GM12878 (cell line): ENCODE measurements around the gene OR8G5. TPM values are rescaled to one million over a fixed set of nuclear protein-coding genes. Genes with fewer than 3 reads are reported as not detected.
A peak's percentile ranks its signal among the peaks of the same experiment; 100 is the strongest.

Experiments used
- ATAC-seq: fragments of 200-7000 bp; cut with Tn5 transposase; 3 replicates; pipeline ENCODE4 v1.9.1; 2020; ENCODE audit warnings: mild to moderate bottlenecking, moderate library complexity
- BruUV-seq: library from RNA; stranded (reverse); fragments of 400-500 nt; replicated peaks from 2 replicates; lab custom pipeline; 2021; lab: Mats Ljungman, UMichigan
- CTCF ChIA-PET: fragments of 300-600 bp; sonication (Branson Sonifier 250); formaldehyde crosslinking; extraction: SDS; loops from one replicate; lab custom pipeline; 2021; ENCODE audit warnings: inconsistent platforms; lab: Yijun Ruan, JAX
- POLR2A ChIA-PET: fragments of 350-600 bp; formaldehyde crosslinking; extraction: SDS; loops from one replicate; lab custom pipeline; 2021; ENCODE audit warnings: inconsistent platforms; lab: Charles Lee
- RAD21 ChIA-PET: fragments of 300-600 bp; sonication (Branson Sonifier 250); formaldehyde crosslinking; loops from one replicate; lab custom pipeline; 2023; ENCODE audit warnings: antibody characterized with exemption; ENCODE audit not compliant: unreplicated experiment; lab: Charles Lee
- SMC1A ChIA-PET: fragments of 300-600 bp; sonication (Branson Sonifier 250); formaldehyde crosslinking; loops from one replicate; lab custom pipeline; 2023; ENCODE audit not compliant: unreplicated experiment, uncharacterized antibody; lab: Charles Lee
- DNase-seq: peaks from one replicate; pipeline ENCODE4 v3.0.0-alpha.2; 2011; ENCODE audit warnings: low read depth, low spot score
- FAIRE-seq: peaks from 3 replicates; lab custom pipeline; 2011; peaks lifted over from hg19 to GRCh38; lab: Jason Lieb, UNC
- H2AFZ ChIP-seq: 2 replicates; pipeline ENCODE4 v1.6.0; 2011; ENCODE audit warnings: low read depth, low read length, control low read depth; ENCODE audit not compliant: control insufficient read depth
- H3K27ac ChIP-seq: 2 replicates; pipeline ENCODE4 v1.5.1; 2011; ENCODE audit warnings: control low read depth; ENCODE audit not compliant: control insufficient read depth, insufficient read depth
- H3K27me3 ChIP-seq, 2 experiments: replicated peaks in 1 of 2; 2 replicates each; pipeline versions ENCODE4 v1.6.0 to v1.6.1; 2011; ENCODE audit warnings: low read length in 1 of 2; ENCODE audit not compliant: control insufficient read depth in 2 of 2, insufficient read depth in 2 of 2
- H3K36me3 ChIP-seq, 2 experiments: 2 replicates each; pipeline ENCODE4 v1.5.1; 2011; ENCODE audit warnings: low read length in 1 of 2; ENCODE audit not compliant: control insufficient read depth in 2 of 2, insufficient read depth in 2 of 2
- H3K4me1 ChIP-seq: 2 replicates; pipeline ENCODE4 v1.6.1; 2011; ENCODE audit warnings: mild to moderate bottlenecking, low read length, moderate library complexity, mixed read lengths; ENCODE audit not compliant: control insufficient read depth, insufficient read depth
- H3K4me2 ChIP-seq: 2 replicates; pipeline ENCODE4 v1.6.0; 2011; ENCODE audit warnings: control low read depth; ENCODE audit not compliant: control insufficient read depth, insufficient read depth
- H3K4me3 ChIP-seq: fragments of 200-600 bp; sonication (generic); 2 replicates; pipeline ENCODE4 v1.5.1; 2016
- H3K79me2 ChIP-seq: 2 replicates; pipeline ENCODE4 v1.6.0; 2011; ENCODE audit warnings: low read length; ENCODE audit not compliant: control insufficient read depth, insufficient read depth
- H3K9ac ChIP-seq: 2 replicates; pipeline ENCODE4 v1.8.0; 2011; ENCODE audit warnings: low read length, control low read depth, mixed read lengths; ENCODE audit not compliant: control insufficient read depth, insufficient read depth
- H3K9me3 ChIP-seq: replicated peaks from 3 replicates; pipeline ENCODE4 v1.5.1; 2011; ENCODE audit warnings: mild to moderate bottlenecking, low read length; ENCODE audit not compliant: control insufficient read depth, insufficient read depth
- H4K20me1 ChIP-seq: 2 replicates; pipeline ENCODE4 v1.6.0; 2011; ENCODE audit not compliant: control insufficient read depth, insufficient read depth
- DPF2 ChIP-seq: fragments of 450-650 bp; IDR thresholded peaks from 2 replicates; pipeline ENCODE4 v1.6.1; 2017; ENCODE audit warnings: mild to moderate bottlenecking
- EZH2 ChIP-seq: IDR thresholded peaks from 2 replicates; pipeline ENCODE4 v1.6.1; 2012; ENCODE audit warnings: low read depth, mild to moderate bottlenecking, control low read depth, inconsistent platforms, low read length, borderline replicate concordance; ENCODE audit not compliant: control insufficient read depth
- NFIC ChIP-seq: IDR thresholded peaks from 2 replicates; pipeline ENCODE4 v1.6.1; 2012; ENCODE audit warnings: low read depth, mild to moderate bottlenecking, inconsistent platforms, low read length, moderate library complexity
- NRF1 ChIP-seq: conservative IDR thresholded peaks from 2 replicates; pipeline ENCODE4 v1.6.1; 2011; ENCODE audit warnings: mild to moderate bottlenecking, low read depth, low read length, improper control_type of control experiment
- POLR2AphosphoS5 ChIP-seq: IDR thresholded peaks from 2 replicates; pipeline ENCODE4 v1.6.1; 2011; ENCODE audit warnings: mild to moderate bottlenecking, low read length, inconsistent platforms
- RUNX3 ChIP-seq: IDR thresholded peaks from 2 replicates; pipeline ENCODE4 v1.6.1; 2012; ENCODE audit warnings: low read length, inconsistent platforms
- SP1 ChIP-seq: IDR thresholded peaks from one replicate; pipeline ENCODE4 v1.6.1; 2011; ENCODE audit warnings: low read depth, low read length
- TARDBP ChIP-seq: IDR thresholded peaks from 2 replicates; pipeline ENCODE4 v1.6.1; 2016; ENCODE audit warnings: borderline replicate concordance
- TCF7 ChIP-seq: IDR thresholded peaks from 2 replicates; pipeline ENCODE4 v1.6.1; 2014; ENCODE audit warnings: antibody characterized with exemption, borderline replicate concordance
- WGBS: methylation state at CpG from one replicate; pipeline ENCODE4 v1.1.6; 2016; ENCODE audit warnings: low lambda C conversion rate; ENCODE audit not compliant: insufficient replicate concordance, insufficient coverage; ENCODE audit errors: missing lambda C conversion rate; 5-methylcytosine and 5-hydroxymethylcytosine counted together
- in situ Hi-C: fragments of 300-500 bp; cut with MboI; formaldehyde crosslinking; loops from 9 replicates; pipeline ENCODE4 v1.14.3; 2018; ENCODE audit warnings: mixed read lengths
- intact Hi-C: fragments of 100-400 bp; cut with micrococcal nuclease; formaldehyde crosslinking; loops from one replicate; pipeline ENCODE4 v1.14.2; 2022; ENCODE audit not compliant: unreplicated experiment
- polyA plus RNA-seq, 11 experiments: library from polyadenylated mRNA; depleted of rRNA in 4 of 11; unstranded in 6 of 11; stranded (reverse) in 5 of 11; fragments of >200 nt; fragmentation: Nextera tagmentation in 4 of 11; fragmentation: Illumina TruSeq in 1 of 11; extraction: Ambion mirVana in 4 of 11; extraction: Trizol in 1 of 11; gene quantifications; 1 replicate in 1 of 11; 2 replicates in 10 of 11; pipeline versions ENCODE4 v1.2.1 to v1.2.3, GENCODE V29; 2011 to 2016; ENCODE audit warnings: inconsistent platforms in 2 of 11, missing spikeins in 2 of 11, low read depth in 1 of 11
- total RNA-seq, 4 experiments: library from RNA; depleted of rRNA in 3 of 4; stranded (reverse); fragments of >200 nt in 3 of 4; fragmentation: Illumina TruSeq in 1 of 4; extraction: Trizol in 1 of 4; gene quantifications; 2 replicates each; pipeline versions ENCODE4 v1.2.1 to v1.2.3, GENCODE V29; 2013 to 2021

Gene OR8G5
- total and polyA plus RNA-seq, 10 of the 15 experiments (the other 5 are each of a cell fraction or from before 2014, with no cell fraction given), result not detected

DNA sequence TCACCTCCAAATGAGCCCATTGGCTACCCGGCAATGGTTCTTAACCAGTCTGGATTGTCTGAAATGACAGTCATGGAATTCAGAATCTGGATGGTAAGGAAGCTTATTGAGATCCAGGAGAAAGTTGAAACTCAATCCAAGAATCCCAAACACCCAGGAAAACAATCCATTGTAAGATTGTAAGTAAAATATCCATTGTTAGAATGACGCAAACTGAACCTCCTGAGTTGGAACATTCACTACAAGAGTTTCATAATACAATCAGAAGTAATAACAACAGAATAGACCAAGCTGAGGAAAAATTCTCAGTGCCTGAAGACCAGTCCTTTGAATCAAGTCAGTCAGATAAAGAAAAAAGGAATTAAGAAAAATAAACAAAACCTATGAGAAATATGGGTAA lies 22.1 kb downstream of the OR8G5 start (continued):
- TF ChIP-seq TARDBP (no peak), SP1 (no peak), DPF2 (no peak), POLR2AphosphoS5 (no peak), TCF7 (no peak)

DNA sequence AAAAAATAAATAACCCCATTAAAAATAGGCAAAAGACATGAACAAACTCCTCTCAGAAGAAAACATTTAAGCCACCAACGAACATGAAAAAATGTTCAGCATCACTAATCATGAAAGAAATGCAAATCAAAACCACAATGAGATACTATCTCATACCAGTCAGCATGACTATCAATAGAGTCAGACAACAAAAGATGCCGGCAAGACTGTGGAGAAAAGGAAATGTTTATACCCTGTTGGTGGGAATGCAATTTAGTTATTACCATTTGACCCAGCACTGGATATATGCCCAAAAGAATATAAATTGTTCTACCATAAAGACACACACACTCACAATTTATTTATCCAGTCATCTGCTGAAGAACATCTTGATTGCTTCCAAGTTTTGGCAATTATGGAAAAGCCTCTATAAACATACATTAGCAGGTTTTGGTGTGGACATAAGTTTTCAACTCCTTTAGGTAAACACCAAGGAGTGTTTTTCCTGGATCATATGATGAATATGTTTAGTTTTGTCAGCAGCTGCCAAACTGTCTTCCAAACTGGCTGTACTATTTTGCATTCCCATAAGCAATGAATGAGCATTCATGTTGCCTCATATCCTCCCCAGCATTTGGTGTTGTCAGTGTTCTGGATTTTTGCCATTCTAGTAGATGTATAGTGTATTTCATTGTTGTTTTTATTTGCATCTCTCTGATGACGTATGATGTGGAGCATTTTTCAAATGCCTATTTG lies 29.6 kb downstream of the OR8G5 start:
- no peaks in the 10 kb centered on the region for H3K36me3 ChIP-seq
- ATAC-seq (peak; percentile 39; the same call in 2 of the 3 replicates), DNase-seq (no peak)
- RAD21 ChIA-PET, result no interaction called here
- TF ChIP-seq NRF1, result no peak
- no peak for TF ChIP-seq NFIC
- TF ChIP-seq RUNX3, result 0 out of 2 replicates have a peak, but pooled peaks have one; percentile 10
- no peak for TF ChIP-seq EZH2
- TF ChIP-seq, all 136 proteins: peak for 1
- Histone ChIP-seq H3K79me2 (no peaks in the 10 kb centered on the region), H3K27ac (no peak overlapping the region), H3K4me2 (no peak overlapping the region), H3K27me3 (no peaks in the 10 kb centered on the region), H3K9ac (no peak overlapping the region), H4K20me1 (no peaks in the 10 kb centered on the region), H3K9me3 (no peaks in the 10 kb centered on the region), H3K4me1 (no peaks in the 10 kb centered on the region), H2AFZ (no peak overlapping the region), H3K4me3 (no peak overlapping the region)
- no TSS peak for BruUV-seq
- ChIA-PET POLR2A (no interaction called here), SMC1A (no interaction called here), CTCF (no interaction called here)
- intact Hi-C loops (no loop called here), in situ Hi-C loops (no loop called here)
- WGBS, result 0% methylated on average over 3 of the region's 3 CpGs
- FAIRE-seq, result no peak
